ENCODE results near the gene SPTB.

Gene SPTB

DNA sequence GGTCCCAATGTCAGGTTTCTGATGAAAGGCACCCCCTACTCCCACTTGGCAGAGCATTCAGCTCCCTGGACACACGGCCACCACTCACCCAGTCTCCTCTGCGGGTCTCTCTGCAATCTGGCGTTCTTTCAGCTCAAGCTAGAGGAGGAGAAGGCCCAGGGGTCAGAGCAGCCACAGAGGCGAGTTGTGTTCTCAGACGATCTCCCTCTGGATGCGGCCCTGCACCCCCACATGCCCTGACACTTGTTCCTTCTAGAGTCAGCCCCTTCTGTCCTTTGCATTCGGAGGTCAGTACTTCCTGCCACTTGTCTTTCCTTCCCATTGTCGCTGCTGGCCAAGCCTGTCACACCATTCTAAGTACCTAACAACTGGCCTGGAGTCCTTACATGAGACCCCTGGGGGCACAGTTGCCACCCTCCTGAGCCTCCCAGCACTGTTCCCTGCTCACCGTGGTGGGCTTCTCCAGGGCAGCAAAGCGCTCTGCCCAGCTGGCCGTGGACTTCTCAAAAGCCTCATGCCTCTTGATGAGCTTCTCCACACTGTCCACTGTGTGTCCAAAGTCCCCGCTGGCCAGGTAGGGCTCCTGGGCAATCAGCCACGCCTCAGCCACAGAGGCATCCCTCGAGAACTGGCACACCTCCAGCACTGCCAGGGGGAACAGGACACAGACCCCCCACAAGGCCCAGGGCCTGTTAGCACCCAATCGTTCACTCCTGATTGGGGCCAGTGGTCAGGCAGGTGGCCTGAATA, 112.3 kb downstream of the SPTB start:
- no peaks in the 10 kb centered on the region for H3K36me3 ChIP-seq (ENCODE audit: low read length)
- no peaks in the 10 kb centered on the region for H3F3A ChIP-seq (ENCODE audit: insufficient read depth)
- no peaks in the 10 kb centered on the region for H3K9me3 ChIP-seq (ENCODE audit: insufficient read depth, low read length)
- H2AFZ ChIP-seq (ENCODE audit: low read depth, low read length, severe bottlenecking): no peak overlapping the region
- H3K27ac ChIP-seq (ENCODE audit: low read depth, low read length): no peak overlapping the region
- no peak overlapping the region for H3K4me2 ChIP-seq (ENCODE audit: low read depth, low read length, poor library complexity, severe bottlenecking)
- no peaks in the 10 kb centered on the region for H3K27me3 ChIP-seq (ENCODE audit: low read length)
- H3K9me2 ChIP-seq (replicated peaks; ENCODE audit: insufficient read depth, low read length): no peaks in the 10 kb centered on the region
- TF ChIP-seq, protein P1, sequence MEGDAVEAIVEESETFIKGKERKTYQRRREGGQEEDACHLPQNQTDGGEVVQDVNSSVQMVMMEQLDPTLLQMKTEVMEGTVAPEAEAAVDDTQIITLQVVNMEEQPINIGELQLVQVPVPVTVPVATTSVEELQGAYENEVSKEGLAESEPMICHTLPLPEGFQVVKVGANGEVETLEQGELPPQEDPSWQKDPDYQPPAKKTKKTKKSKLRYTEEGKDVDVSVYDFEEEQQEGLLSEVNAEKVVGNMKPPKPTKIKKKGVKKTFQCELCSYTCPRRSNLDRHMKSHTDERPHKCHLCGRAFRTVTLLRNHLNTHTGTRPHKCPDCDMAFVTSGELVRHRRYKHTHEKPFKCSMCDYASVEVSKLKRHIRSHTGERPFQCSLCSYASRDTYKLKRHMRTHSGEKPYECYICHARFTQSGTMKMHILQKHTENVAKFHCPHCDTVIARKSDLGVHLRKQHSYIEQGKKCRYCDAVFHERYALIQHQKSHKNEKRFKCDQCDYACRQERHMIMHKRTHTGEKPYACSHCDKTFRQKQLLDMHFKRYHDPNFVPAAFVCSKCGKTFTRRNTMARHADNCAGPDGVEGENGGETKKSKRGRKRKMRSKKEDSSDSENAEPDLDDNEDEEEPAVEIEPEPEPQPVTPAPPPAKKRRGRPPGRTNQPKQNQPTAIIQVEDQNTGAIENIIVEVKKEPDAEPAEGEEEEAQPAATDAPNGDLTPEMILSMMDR (IDR thresholded peaks at IDR 0.05; ENCODE audit: insufficient read depth, low read length, poor library complexity, severe bottlenecking): no peak
- no peak for TF ChIP-seq EZH2phosphoT487 (conservative IDR thresholded peaks at IDR 0.05; ENCODE audit: low read length)
- H3K9ac ChIP-seq (ENCODE audit: low read length): no peak overlapping the region
- H4K20me1 ChIP-seq (ENCODE audit: low read depth, low read length): no peaks in the 10 kb centered on the region
- H3K79me2 ChIP-seq (ENCODE audit: insufficient read depth, low read length): no peaks in the 10 kb centered on the region
- H3K4me3 ChIP-seq (ENCODE audit: insufficient read depth, low read length, poor library complexity, severe bottlenecking): no peak overlapping the region

DNA sequence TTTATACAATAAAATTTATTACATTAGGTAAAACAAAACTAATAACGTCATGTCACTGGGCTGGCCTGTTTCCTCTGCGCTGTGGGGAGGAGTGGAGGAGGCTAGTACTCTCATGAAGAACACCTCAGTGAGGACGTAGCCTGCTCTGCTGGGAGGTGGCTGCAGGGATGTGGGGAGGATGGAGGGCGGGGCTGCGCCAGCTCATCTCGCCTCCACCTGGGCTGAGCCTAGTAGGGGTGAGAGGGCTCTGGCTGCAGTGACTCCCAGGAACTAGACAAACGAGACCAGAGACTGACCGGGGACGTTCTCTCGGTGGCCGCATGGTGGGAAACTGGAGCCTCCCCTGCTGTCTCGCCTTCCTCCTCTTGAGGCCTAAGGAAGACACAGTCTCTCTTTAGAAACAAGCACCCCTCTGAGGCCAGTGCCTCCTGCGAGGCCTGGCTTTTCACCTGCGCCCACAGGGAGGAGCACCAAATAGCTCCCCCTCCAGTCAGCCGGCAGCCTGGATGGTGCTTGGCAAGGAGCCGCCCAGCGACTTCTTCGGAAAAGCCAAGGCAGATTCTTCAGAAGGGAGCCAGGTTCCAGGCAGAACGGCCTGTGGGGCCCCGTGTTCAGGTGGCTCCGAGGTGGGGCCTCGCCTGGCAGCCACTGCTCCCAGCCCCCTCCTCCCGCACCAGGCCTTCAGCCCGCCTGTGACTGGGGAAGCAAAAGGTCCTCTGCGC, 113.1 kb downstream of the SPTB start:
- H4K20me1 ChIP-seq (ENCODE audit: low read depth, low read length): no peaks in the 10 kb centered on the region
- no peak overlapping the region for H3K27ac ChIP-seq (ENCODE audit: low read depth, low read length)
- no peak overlapping the region for H3K9ac ChIP-seq (ENCODE audit: low read length)
- H3K4me2 ChIP-seq (ENCODE audit: low read depth, low read length, poor library complexity, severe bottlenecking): no peak overlapping the region
- TF ChIP-seq EZH2phosphoT487 (conservative IDR thresholded peaks at IDR 0.05; ENCODE audit: low read length): no peak
- TF ChIP-seq, protein P1 (IDR thresholded peaks at IDR 0.05; ENCODE audit: insufficient read depth, low read length, poor library complexity, severe bottlenecking): no peak
- no peaks in the 10 kb centered on the region for H3F3A ChIP-seq (ENCODE audit: insufficient read depth)
- H3K79me2 ChIP-seq (ENCODE audit: insufficient read depth, low read length): no peaks in the 10 kb centered on the region
- H3K27me3 ChIP-seq (ENCODE audit: low read length): no peaks in the 10 kb centered on the region
- no peaks in the 10 kb centered on the region for H3K9me3 ChIP-seq (ENCODE audit: insufficient read depth, low read length)
- no peak overlapping the region for H2AFZ ChIP-seq (ENCODE audit: low read depth, low read length, severe bottlenecking)
- H3K4me3 ChIP-seq (ENCODE audit: insufficient read depth, low read length, poor library complexity, severe bottlenecking): no peak overlapping the region
- no peaks in the 10 kb centered on the region for H3K36me3 ChIP-seq (ENCODE audit: low read length)
- H3K9me2 ChIP-seq (replicated peaks; ENCODE audit: insufficient read depth, low read length): no peaks in the 10 kb centered on the region

DNA sequence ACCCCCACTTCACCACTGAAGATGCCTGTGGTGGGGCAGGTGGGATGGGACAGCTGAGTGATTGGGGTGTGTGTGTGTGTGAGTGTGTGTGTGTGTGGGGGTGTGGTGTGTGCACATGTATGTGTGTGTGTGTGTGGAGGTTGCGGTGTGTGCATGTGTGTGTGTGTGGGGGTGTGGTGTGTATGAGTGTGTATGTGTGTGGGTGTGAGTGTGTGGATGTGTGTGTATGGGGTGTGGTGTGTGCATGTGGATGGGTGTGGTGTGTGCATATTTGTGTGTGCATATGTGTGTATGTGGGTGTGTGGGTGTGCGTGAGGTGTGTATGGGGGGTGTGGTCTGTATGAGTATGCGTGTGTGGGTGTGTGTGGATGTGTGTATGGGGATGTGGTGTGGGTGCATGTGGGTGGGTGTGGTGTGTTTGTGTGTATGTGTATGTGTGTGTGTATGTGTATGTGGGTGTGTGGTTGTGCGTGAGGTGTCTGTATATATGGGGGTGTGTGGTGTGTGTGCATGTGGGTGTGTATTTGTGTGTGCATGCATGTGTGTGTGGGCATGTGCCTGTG, 113.9 kb downstream of the SPTB start:
- no peaks in the 10 kb centered on the region for H3K9me2 ChIP-seq (replicated peaks; ENCODE audit: insufficient read depth, low read length)
- H3K9ac ChIP-seq (ENCODE audit: low read length): no peak overlapping the region
- no peaks in the 10 kb centered on the region for H3K79me2 ChIP-seq (ENCODE audit: insufficient read depth, low read length)
- H3K4me3 ChIP-seq (ENCODE audit: insufficient read depth, low read length, poor library complexity, severe bottlenecking): no peak overlapping the region
- TF ChIP-seq, protein P1 (IDR thresholded peaks at IDR 0.05; ENCODE audit: insufficient read depth, low read length, poor library complexity, severe bottlenecking): no peak
- TF ChIP-seq EZH2phosphoT487 (conservative IDR thresholded peaks at IDR 0.05; ENCODE audit: low read length): no peak
- H3K9me3 ChIP-seq (ENCODE audit: insufficient read depth, low read length): no peaks in the 10 kb centered on the region
- H3F3A ChIP-seq (ENCODE audit: insufficient read depth): no peaks in the 10 kb centered on the region
- no peaks in the 10 kb centered on the region for H3K27me3 ChIP-seq (ENCODE audit: low read length)
- H3K36me3 ChIP-seq (ENCODE audit: low read length): no peaks in the 10 kb centered on the region
- no peak overlapping the region for H2AFZ ChIP-seq (ENCODE audit: low read depth, low read length, severe bottlenecking)
- no peak overlapping the region for H3K4me2 ChIP-seq (ENCODE audit: low read depth, low read length, poor library complexity, severe bottlenecking)
- no peak overlapping the region for H3K27ac ChIP-seq (ENCODE audit: low read depth, low read length)
- H4K20me1 ChIP-seq (ENCODE audit: low read depth, low read length): no peaks in the 10 kb centered on the region

Measured in SU-DHL-6 (cell line).